ENCODE results near the gene HS2ST1. TPM values are rescaled to one million over a fixed set of nuclear protein-coding genes. Genes with fewer than 3 reads are reported as not detected.
"Not testable (repeated sequence)": the region's sequence is repeated elsewhere in the genome, so short reads cannot be mapped to it uniquely, and the experiment has no call there.

The HS2ST1 gene
- total and polyA plus RNA-seq, 12 donors, result 2.4 to 21.4 (median 13.6) TPM

DNA sequence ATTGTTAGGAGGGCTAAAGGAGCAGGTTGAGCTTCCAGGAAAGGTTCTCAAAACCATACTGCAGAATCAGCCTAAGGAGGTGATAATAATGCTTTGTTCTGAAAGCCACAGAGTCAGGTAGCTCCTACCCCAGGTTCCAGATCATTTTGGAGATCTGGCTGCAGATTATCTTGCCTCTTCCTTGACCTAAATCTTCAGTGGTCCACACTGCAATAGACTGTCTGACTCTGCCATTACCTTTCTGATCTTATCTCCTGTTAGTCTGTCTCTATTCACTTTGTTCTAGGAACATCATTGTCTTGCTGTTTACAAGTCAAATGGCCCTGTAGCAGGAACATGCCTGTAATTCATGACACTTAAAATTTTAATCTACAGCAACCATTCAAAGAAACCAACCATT is 73.0 kb downstream of the HS2ST1 start:
- ATAC-seq, result no peak
- no peaks in the 10 kb centered on the region for H3K27me3 ChIP-seq
- H3K9me3 ChIP-seq, result no peaks in the 10 kb centered on the region
- no peak for DNase-seq
- no peak overlapping the region for H3K27ac ChIP-seq
- intact Hi-C loops (cut with DNase I), result no loop called here
- no peaks in the 10 kb centered on the region for H3K4me1 ChIP-seq
- H3K36me3 ChIP-seq, result no peaks in the 10 kb centered on the region
- TF ChIP-seq, protein P1, sequence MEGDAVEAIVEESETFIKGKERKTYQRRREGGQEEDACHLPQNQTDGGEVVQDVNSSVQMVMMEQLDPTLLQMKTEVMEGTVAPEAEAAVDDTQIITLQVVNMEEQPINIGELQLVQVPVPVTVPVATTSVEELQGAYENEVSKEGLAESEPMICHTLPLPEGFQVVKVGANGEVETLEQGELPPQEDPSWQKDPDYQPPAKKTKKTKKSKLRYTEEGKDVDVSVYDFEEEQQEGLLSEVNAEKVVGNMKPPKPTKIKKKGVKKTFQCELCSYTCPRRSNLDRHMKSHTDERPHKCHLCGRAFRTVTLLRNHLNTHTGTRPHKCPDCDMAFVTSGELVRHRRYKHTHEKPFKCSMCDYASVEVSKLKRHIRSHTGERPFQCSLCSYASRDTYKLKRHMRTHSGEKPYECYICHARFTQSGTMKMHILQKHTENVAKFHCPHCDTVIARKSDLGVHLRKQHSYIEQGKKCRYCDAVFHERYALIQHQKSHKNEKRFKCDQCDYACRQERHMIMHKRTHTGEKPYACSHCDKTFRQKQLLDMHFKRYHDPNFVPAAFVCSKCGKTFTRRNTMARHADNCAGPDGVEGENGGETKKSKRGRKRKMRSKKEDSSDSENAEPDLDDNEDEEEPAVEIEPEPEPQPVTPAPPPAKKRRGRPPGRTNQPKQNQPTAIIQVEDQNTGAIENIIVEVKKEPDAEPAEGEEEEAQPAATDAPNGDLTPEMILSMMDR (IDR thresholded peaks at IDR 0.05), result no peak
- H3K4me3 ChIP-seq, result no peak overlapping the region

DNA sequence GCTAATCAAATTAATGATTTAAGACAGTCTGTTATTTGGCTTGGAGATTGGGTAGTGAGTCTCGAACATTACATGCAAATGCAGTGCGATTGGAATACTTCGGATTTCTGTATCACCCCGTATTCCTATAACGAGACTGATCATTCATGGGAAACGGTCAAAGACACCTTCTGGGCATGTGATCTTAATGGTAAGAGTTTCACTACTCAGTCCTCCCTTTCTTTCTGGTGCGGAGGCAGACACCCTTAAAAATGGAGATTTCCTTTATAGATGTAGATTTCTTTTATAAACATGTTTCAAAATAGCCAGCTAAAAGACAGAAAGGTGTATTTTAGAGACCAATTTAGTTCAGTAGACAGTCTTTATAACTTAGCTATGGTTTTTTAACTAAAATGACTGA is 74.4 kb downstream of the HS2ST1 start:
- ATAC-seq, result no peak
- no peak overlapping the region for H3K4me3 ChIP-seq
- no peaks in the 10 kb centered on the region for H3K9me3 ChIP-seq
- DNase-seq, result no peak
- H3K4me1 ChIP-seq, result no peaks in the 10 kb centered on the region
- 98% methylated on average over 7 of the region's 7 CpGs for WGBS, 2 donors
- H3K36me3 ChIP-seq, result no peaks in the 10 kb centered on the region
- no peaks in the 10 kb centered on the region for H3K27me3 ChIP-seq
- intact Hi-C loops (cut with DNase I), result no loop called here
- TF ChIP-seq, protein P1 (IDR thresholded peaks at IDR 0.05), result no peak
- no peak overlapping the region for H3K27ac ChIP-seq

DNA sequence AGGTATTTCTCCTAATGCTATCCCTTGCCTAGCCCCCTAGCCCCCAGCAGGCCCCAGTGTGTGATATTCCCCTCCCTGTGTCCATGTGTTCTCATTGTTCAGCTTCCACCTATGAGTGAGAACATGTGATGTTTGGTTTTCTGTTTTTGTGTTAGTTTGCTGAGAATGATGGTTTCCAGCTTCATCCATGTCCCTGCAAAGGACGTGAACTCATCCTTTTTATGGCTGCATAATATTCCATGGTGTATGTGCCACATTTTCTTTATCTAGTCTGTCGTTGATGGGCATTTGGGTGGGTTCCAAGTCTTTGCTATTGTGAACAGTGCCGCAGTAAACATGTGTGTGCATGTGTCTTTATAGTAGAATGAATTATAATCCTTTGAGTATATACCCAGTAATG is 75.3 kb downstream of the HS2ST1 start:
- WGBS, 2 donors, result 58 to 80% methylated on average over 3 of the region's 3 CpGs
- H3K36me3 ChIP-seq; H3K9me3 ChIP-seq; H3K4me1 ChIP-seq; ATAC-seq; H3K27me3 ChIP-seq; H3K27ac ChIP-seq; DNase-seq; intact Hi-C loops (cut with DNase I); H3K4me3 ChIP-seq: not testable (repeated sequence)

DNA sequence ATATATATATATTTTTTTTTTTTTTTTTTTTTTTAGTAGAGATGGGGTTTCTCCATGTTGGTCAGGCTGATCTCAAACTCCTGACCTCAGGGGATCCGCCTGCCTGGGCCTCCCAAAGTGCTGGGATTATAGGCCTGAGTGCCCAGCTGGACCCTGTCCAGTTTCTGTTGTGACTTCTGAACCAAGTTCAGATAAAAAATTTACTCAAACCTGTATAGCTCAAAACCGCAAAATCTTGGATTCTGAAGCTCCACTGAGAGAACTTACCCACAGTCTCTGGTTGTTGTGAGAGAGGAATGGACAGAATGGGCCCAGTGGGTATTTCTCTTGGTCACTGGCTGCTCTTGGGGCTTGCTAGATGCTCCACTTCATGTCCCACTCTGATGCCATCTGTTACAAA is 76.4 kb downstream of the HS2ST1 start:
- H3K4me1 ChIP-seq, result peaks cover 0 to 4% (median 0%) of the 10 kb centered on the region in 9 donors
- H3K4me3 ChIP-seq, result no peak overlapping the region
- H3K36me3 ChIP-seq, result no peaks in the 10 kb centered on the region
- H3K27me3 ChIP-seq, result no peaks in the 10 kb centered on the region
- no peak overlapping the region for H3K27ac ChIP-seq
- ATAC-seq (no peak), DNase-seq (no peak)
- no peaks in the 10 kb centered on the region for H3K9me3 ChIP-seq
- intact Hi-C loops (cut with DNase I), result no loop called here
- TF ChIP-seq, protein P1 (IDR thresholded peaks at IDR 0.05), result no peak
- WGBS, 2 donors, result 94 to 97% methylated on average over 2 of the region's 2 CpGs

DNA sequence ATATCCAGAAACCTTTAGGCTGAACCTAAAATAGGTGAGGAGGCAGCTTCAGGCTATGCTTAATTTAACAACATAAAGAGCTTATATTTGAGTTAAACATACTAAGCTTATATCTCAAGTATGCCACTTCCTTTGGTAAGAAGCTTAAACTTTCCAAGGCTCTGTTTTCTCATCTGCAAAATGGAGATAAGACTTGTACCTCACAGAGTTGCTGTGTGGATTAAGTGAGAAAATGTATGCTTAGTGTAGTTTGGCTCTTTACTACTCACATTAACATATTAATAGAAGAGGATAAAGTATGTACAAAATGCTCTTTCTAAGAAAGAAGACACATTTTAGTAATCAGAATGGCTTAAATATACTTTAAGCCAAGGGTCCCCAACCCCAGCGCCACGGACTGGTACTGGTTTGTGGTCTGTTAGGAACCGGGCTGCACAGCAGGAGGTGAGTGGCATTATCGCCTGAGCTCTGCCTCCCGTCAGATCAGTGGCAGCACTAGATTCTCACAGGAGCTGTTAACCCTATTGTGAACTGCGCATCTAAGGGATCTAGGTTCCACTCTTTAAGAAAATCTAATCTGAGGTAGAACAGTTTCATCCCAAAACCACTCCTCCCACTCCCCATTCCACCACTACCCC is 77.2 kb downstream of the HS2ST1 start:
- Histone ChIP-seq H3K27me3 (no peaks in the 10 kb centered on the region), H3K27ac (no peak overlapping the region), H3K36me3 (no peaks in the 10 kb centered on the region), H3K9me3 (no peaks in the 10 kb centered on the region), H3K4me3 (no peak overlapping the region), H3K4me1 (peaks cover 0 to 4% (median 0%) of the 10 kb centered on the region in 9 donors)
- DNase-seq (no peak), ATAC-seq (no peak)
- intact Hi-C loops (cut with DNase I), result no loop called here
- TF ChIP-seq, protein P1 (IDR thresholded peaks at IDR 0.05), result no peak
- 84 to 87% methylated on average over 6 of the region's 6 CpGs for WGBS, 2 donors

Measured in heart right ventricle (tissue), 16 donors.